WI38 (cell line): Measurements from ENCODE around the gene PADI4.

Source experiments
- H3K4me3 ChIP-seq: 2 replicates; pipeline ENCODE4 v1.5.1; 2011; ENCODE audit warnings: low read depth, mild to moderate bottlenecking, control low read depth, low read length
- TF ChIP-seq, protein P1 (sequence below): IDR thresholded peaks from 2 replicates; pipeline ENCODE4 v1.5.1; 2012; ENCODE audit warnings: low read depth, mild to moderate bottlenecking, control low read depth, low read length

Gene PADI4, protein sequence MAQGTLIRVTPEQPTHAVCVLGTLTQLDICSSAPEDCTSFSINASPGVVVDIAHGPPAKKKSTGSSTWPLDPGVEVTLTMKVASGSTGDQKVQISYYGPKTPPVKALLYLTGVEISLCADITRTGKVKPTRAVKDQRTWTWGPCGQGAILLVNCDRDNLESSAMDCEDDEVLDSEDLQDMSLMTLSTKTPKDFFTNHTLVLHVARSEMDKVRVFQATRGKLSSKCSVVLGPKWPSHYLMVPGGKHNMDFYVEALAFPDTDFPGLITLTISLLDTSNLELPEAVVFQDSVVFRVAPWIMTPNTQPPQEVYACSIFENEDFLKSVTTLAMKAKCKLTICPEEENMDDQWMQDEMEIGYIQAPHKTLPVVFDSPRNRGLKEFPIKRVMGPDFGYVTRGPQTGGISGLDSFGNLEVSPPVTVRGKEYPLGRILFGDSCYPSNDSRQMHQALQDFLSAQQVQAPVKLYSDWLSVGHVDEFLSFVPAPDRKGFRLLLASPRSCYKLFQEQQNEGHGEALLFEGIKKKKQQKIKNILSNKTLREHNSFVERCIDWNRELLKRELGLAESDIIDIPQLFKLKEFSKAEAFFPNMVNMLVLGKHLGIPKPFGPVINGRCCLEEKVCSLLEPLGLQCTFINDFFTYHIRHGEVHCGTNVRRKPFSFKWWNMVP

GRCh38 chr1:17307946-17308345, at the start of gene PADI4:
Gene PADI4 (plus strand): TSS chr1:17308197. CDS start chr1:17308223, 26 bp downstream.
- H3K4me3 ChIP-seq, result no peak within 1 kb of the TSS
- TF ChIP-seq, protein P1, sequence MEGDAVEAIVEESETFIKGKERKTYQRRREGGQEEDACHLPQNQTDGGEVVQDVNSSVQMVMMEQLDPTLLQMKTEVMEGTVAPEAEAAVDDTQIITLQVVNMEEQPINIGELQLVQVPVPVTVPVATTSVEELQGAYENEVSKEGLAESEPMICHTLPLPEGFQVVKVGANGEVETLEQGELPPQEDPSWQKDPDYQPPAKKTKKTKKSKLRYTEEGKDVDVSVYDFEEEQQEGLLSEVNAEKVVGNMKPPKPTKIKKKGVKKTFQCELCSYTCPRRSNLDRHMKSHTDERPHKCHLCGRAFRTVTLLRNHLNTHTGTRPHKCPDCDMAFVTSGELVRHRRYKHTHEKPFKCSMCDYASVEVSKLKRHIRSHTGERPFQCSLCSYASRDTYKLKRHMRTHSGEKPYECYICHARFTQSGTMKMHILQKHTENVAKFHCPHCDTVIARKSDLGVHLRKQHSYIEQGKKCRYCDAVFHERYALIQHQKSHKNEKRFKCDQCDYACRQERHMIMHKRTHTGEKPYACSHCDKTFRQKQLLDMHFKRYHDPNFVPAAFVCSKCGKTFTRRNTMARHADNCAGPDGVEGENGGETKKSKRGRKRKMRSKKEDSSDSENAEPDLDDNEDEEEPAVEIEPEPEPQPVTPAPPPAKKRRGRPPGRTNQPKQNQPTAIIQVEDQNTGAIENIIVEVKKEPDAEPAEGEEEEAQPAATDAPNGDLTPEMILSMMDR, result no peak

- no peak overlapping the region for H3K4me3 ChIP-seq
- TF ChIP-seq, protein P1, result no peak
Observed at GRCh38 chr1:17258758-17259130, 49.3 kb upstream of the PADI4 start.

GRCh38 chr1:17259233-17259873, 48.6 kb upstream of the PADI4 start:
- no peak overlapping the region for H3K4me3 ChIP-seq
- TF ChIP-seq, protein P1, result no peak

DNA sequence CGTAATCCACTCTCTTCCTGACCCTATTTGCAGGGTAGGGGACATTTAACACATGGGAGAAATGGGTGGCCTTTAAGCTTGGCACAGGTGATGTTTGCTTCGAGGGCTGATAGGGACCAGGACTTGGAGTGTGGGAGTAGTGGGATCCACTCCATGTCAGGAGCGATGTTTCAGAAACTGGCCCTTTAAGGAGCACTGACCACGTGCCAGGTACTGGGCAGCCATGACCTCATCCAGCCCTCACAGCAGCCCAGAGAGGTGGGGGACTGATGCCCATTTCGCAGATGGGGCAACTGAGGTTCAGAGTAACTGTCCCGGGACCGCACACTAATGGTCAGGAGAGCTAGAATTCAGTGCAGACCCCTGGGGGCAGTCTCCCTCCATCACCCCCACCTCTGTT, 47.7 kb upstream of the PADI4 start:
- H3K4me3 ChIP-seq, result no peak overlapping the region
- TF ChIP-seq, protein P1, result no peak

DNA sequence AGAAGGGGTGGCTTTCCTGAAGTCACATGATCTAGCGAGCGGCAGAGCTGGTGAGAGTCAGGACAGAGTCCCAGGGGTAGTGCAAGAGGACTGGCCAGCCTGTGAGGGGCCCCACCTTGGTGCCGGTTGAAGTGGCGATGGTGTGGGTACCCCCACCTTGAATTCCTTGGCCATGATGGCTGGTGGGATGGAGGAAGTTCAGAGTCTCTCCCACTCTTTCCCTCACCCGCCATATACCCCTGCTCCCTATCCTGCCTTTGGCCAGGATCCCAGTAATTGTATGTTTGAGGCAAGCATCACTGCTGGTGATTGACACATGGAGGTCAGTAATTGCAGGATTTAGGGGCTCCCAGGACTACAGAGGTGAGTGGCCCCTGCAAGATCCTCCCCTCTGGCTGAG, 47.3 kb upstream of the PADI4 start:
- TF ChIP-seq, protein P1, result no peak
- no peak overlapping the region for H3K4me3 ChIP-seq

DNA sequence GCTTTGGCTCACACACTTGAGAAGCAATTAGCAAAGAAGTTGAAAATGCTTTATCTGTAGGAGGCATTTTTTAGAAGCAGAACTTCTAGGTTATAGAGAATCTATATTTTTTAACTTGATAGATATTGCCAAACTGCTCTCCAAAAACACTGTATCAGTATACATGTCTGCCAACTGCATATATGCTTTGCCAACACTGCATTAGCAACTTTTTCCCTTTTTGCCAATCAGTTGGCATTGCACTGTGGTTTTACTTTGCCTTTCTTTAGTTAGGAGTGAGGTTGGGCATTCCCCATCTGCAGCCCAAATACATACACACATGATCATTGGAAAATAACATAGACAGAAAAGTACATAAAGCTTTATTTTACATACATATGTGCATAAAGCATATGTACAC, 44.1 kb upstream of the PADI4 start:
- TF ChIP-seq, protein P1, result no peak
- H3K4me3 ChIP-seq, result no peak overlapping the region

- H3K4me3 ChIP-seq, result no peak overlapping the region
- TF ChIP-seq, protein P1, result no peak
Observed at GRCh38 chr1:17264470-17264869, 43.5 kb upstream of the PADI4 start.
